ENCODE data around the gene PIGT.

GRCh38 chr20:45373353-45374100 is 42.4 kb upstream of the PIGT start:
- TF ChIP-seq CTCF (IDR thresholded peaks at IDR 0.05 in 8 of 11, conservative IDR thresholded peaks at IDR 0.05 in 3 of 11), result peak; percentile 80 to 96 (median 89)
- peak; percentile 67 to 80 (median 72) for TF ChIP-seq POLR2AphosphoS5 (IDR thresholded peaks at IDR 0.05)

Data from spleen (tissue), 7 donors.